Measurements from ENCODE around the gene AQP10. TPM values are rescaled to one million over a fixed set of nuclear protein-coding genes. Genes with fewer than 3 reads are reported as not detected.

The AQP10 gene
- total and polyA plus RNA-seq, 2 of the 4 experiments (the other 2 are of a cell fraction), result not detected

- peaks cover 10% of the 10 kb centered on the region; the same call in 1 of the 2 replicates for H3K4me1 ChIP-seq (ENCODE audit: control insufficient read depth, insufficient read depth, low read length)
- peak overlapping the region; percentile 4; the same call in 1 of the 2 replicates for H3K4me3 ChIP-seq (ENCODE audit: insufficient read depth, low read depth, low read length)
- no peak overlapping the region; the same call in 1 of the 2 replicates for H4K91ac ChIP-seq (ENCODE audit: insufficient read depth, low read depth, low read length)
- ChIA-PET POLR2A (ENCODE audit: unreplicated experiment) (no interaction called here), CTCF (interaction anchor here (0.9 to 2.1 kb wide), 3 partner anchors 18 to 110 kb away, joined by 3 to 8 read pairs (median 3); no protein-coding TSS in a partner anchor)
- H3K14ac ChIP-seq (replicated peaks; ENCODE audit: low read depth, low read length), result peak overlapping the region; percentile 25; the same call in 1 of the 2 replicates
- H3K9ac ChIP-seq (ENCODE audit: low read depth, low read length), result peak overlapping the region; percentile 8; the same call in 1 of the 2 replicates
- peak overlapping the region; percentile 66 for H2BK120ac ChIP-seq (ENCODE audit: low read depth, low read length)
- WGBS, 2 experiments (ENCODE audit: extremely low coverage in 2 of 2, insufficient read length in 1 of 2), result 7% methylated on average over 13 of the region's 41 CpGs; no CpG with 5 or more reads in 1 of the 2 experiments
- peak; percentile 78 for ATAC-seq (ENCODE audit: low read depth)
- no peak overlapping the region; the same call in 1 of the 2 replicates for H3K56ac ChIP-seq (ENCODE audit: extremely low read depth, insufficient read depth, low read length)
- H4K8ac ChIP-seq (ENCODE audit: low read depth in 2 of 2, low read length in 2 of 2), result peak overlapping the region in 1 of 2 experiments; percentile 73; a peak in 2 of 4 replicates
- no peak overlapping the region for H2BK5ac ChIP-seq (ENCODE audit: low read depth, low read length, poor library complexity, severe bottlenecking)
- TF ChIP-seq RCOR1 (IDR thresholded peaks at IDR 0.05; ENCODE audit: insufficient replicate concordance, low read length) (no peak), MAFK (IDR thresholded peaks at IDR 0.05; ENCODE audit: low read depth, low read length) (no peak), FOS (IDR thresholded peaks at IDR 0.05; ENCODE audit: low read depth, low read length) (no peak), CHD1 (IDR thresholded peaks at IDR 0.05; ENCODE audit: low read depth, low read length) (no peak)
- no peak overlapping the region for H2BK15ac ChIP-seq (ENCODE audit: low read depth, low read length)
- dilution Hi-C loops (cut with HindIII; ENCODE audit: low sequenced_read_pairs, unreplicated experiment), result no loop called here
- H2BK20ac ChIP-seq (ENCODE audit: low read depth, low read length), result peak overlapping the region; percentile 54; the same call in 1 of the 2 replicates
- intact Hi-C loops (cut with micrococcal nuclease), result loop anchor here (1.0 to 5.0 kb wide), 4 partner anchors 52 to 194 kb away; partner anchors contain the start of gene IL6R
- H3K27me3 ChIP-seq (ENCODE audit: control insufficient read depth, insufficient read depth, low read length), result peaks cover 2% of the 10 kb centered on the region
- no peak overlapping the region; the same call in 1 of the 2 replicates for H3K18ac ChIP-seq (ENCODE audit: low read depth, low read length)
- DNase-seq, result peak; percentile 31
- H3K23ac ChIP-seq (ENCODE audit: low read depth, low read length), result 0 out of 2 replicates have a peak overlapping the region, but pooled peaks have one; percentile 27
- peaks cover 6% of the 10 kb centered on the region; the same call in 1 of the 2 replicates for H4K20me1 ChIP-seq (ENCODE audit: insufficient read depth, low read length)
- in situ Hi-C loops (cut with MboI; ENCODE audit: low sequenced_read_pairs), result no loop called here
- no TSS peak for BruUV-seq (replicated peaks)
- H3K9me3 ChIP-seq (ENCODE audit: control insufficient read depth, insufficient read depth, low read length), result no peaks in the 10 kb centered on the region
- H3K36me3 ChIP-seq (ENCODE audit: control insufficient read depth, insufficient read depth, low read length), result peaks cover 19% of the 10 kb centered on the region
- peak overlapping the region; percentile 94 for H2AFZ ChIP-seq (replicated peaks; ENCODE audit: low read length, poor library complexity)
- peak overlapping the region; percentile 75 for H2AK9ac ChIP-seq (replicated peaks; ENCODE audit: low read depth, low read length, poor library complexity)
- H3K4ac ChIP-seq (ENCODE audit: low read depth, low read length), result peak overlapping the region; percentile 81
- H2AK5ac ChIP-seq (ENCODE audit: low read depth, low read length), result 0 out of 2 replicates have a peak overlapping the region, but pooled peaks have one; percentile 11
- no peaks in the 10 kb centered on the region for H3K79me1 ChIP-seq (ENCODE audit: low read depth in 1 of 2, low read length in 2 of 2)
- H3K9me1 ChIP-seq (ENCODE audit: insufficient read depth, low read length), result peaks cover 8% of the 10 kb centered on the region
- H4K5ac ChIP-seq (ENCODE audit: low read depth, low read length), result peak overlapping the region; percentile 14; the same call in 1 of the 2 replicates
- H3K4me2 ChIP-seq (ENCODE audit: low read depth, low read length), result peak overlapping the region; percentile 44
- peak overlapping the region; percentile 26; the same call in 1 of the 2 replicates for H3K27ac ChIP-seq (ENCODE audit: insufficient read depth, low read length)
Measured at GRCh38 chr1:154352581-154353459, 31.9 kb downstream of the AQP10 start.

Data from IMR-90 (cell line).